PFSK-1 (cell line): ENCODE measurements around the gene RANBP17.

Experiments used
- POLR2AphosphoS5 ChIP-seq: IDR thresholded peaks from 2 replicates; pipeline ENCODE4 v1.6.1; 2012; ENCODE audit warnings: low read depth, mild to moderate bottlenecking, control low read depth, low read length, moderate library complexity
- REST ChIP-seq, 2 experiments: IDR thresholded peaks; 2 replicates each; pipeline versions ENCODE4 v1.6.1 to v1.8.0; 2011 to 2012; ENCODE audit warnings: low read depth in 2 of 2, low read length in 2 of 2, control low read depth in 1 of 2, inconsistent platforms in 1 of 2, mild to moderate bottlenecking in 1 of 2, moderate library complexity in 1 of 2; ENCODE audit not compliant: insufficient read depth in 1 of 2
- SIN3A ChIP-seq: IDR thresholded peaks from 2 replicates; pipeline ENCODE4 v1.6.1; 2012; ENCODE audit warnings: mild to moderate bottlenecking, low read length, moderate library complexity, borderline replicate concordance; ENCODE audit not compliant: insufficient read depth

DNA sequence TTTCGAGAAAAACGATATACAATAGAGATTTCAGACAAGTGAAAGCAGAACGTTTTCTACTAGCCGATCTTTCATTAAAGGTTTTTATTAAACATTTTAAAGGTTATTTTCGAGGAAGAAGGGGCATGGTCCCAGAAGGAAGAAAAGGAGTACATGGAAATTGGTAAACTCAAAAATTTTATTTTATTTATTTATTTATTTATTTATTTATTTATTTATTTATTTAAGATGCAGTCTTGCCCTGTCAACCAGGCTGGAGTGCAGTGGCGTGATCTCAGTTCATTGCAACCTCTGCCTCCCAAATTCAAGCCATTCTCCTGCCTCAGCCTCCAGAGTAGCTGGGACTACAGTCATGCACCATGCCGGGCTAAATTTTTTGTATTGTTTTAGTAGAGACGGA is 77.4 kb downstream of the RANBP17 start:
- TF ChIP-seq REST (IDR thresholded peaks at IDR 0.05; ENCODE audit: insufficient read depth in 1 of 2, low read depth in 2 of 2, low read length in 2 of 2), result no peak
- no peak for TF ChIP-seq SIN3A
- TF ChIP-seq POLR2AphosphoS5, result no peak
